KBM-7 (cell line): Measurements from ENCODE around the gene N4BP2L1.
"Not testable (repeated sequence)": the region's sequence is repeated elsewhere in the genome, so short reads cannot be mapped to it uniquely, and the experiment has no call there.

Experiments used
- DNase-seq: peaks from one replicate; pipeline ENCODE4 v3.0.0-alpha.2; 2015
- in situ Hi-C: fragments of 300-500 bp; cut with MboI; formaldehyde crosslinking; loops from 2 replicates; pipeline ENCODE4 v1.14.3; 2020; ENCODE audit warnings: low sequenced_read_pairs, low pct_unique_long_range_greater_than_20kb, mixed read lengths

Gene N4BP2L1

GRCh38 chr13:32408296-32409000 lies 19.5 kb downstream of the N4BP2L1 start:
- in situ Hi-C loops: no loop called here
- no peak for DNase-seq

GRCh38 chr13:32407854-32408253 lies 20.1 kb downstream of the N4BP2L1 start:
- in situ Hi-C loops: no loop called here
- DNase-seq: no peak

GRCh38 chr13:32403108-32403507 lies 24.8 kb downstream of the N4BP2L1 start:
- DNase-seq: no peak
- in situ Hi-C loops: no loop called here

- in situ Hi-C loops: no loop called here
- no peak for DNase-seq
These were observed 36.8 kb downstream of the N4BP2L1 start for GRCh38 chr13:32391101-32391619.

- in situ Hi-C loops: no loop called here
- DNase-seq: no peak
These were observed 37.4 kb downstream of the N4BP2L1 start for GRCh38 chr13:32390484-32390883.

GRCh38 chr13:32390048-32390447 lies 37.9 kb downstream of the N4BP2L1 start:
- in situ Hi-C loops: no loop called here
- no peak for DNase-seq

- in situ Hi-C loops: no loop called here
- no peak for DNase-seq
These were observed 42.5 kb downstream of the N4BP2L1 start for GRCh38 chr13:32385410-32385809.

GRCh38 chr13:32384702-32385101 lies 43.2 kb downstream of the N4BP2L1 start:
- in situ Hi-C loops: no loop called here
- DNase-seq: no peak

- DNase-seq: no peak
- in situ Hi-C loops: no loop called here
These were observed 43.9 kb downstream of the N4BP2L1 start for GRCh38 chr13:32383836-32384618.

GRCh38 chr13:32381539-32381938 lies 46.4 kb downstream of the N4BP2L1 start:
- peak; percentile 43 for DNase-seq
- in situ Hi-C loops: no loop called here

GRCh38 chr13:32378012-32378411 lies 49.9 kb downstream of the N4BP2L1 start:
- no peak for DNase-seq
- in situ Hi-C loops: no loop called here

GRCh38 chr13:32376642-32377415 lies 51.1 kb downstream of the N4BP2L1 start:
- in situ Hi-C loops: no loop called here
- no peak for DNase-seq

- DNase-seq: no peak
- in situ Hi-C loops: no loop called here
These were observed 57.1 kb downstream of the N4BP2L1 start for GRCh38 chr13:32370805-32371204.

- peak; percentile 26 for DNase-seq
- in situ Hi-C loops: no loop called here
These were observed 65.4 kb downstream of the N4BP2L1 start for GRCh38 chr13:32362574-32362973.

GRCh38 chr13:32355935-32356334 lies 72.0 kb downstream of the N4BP2L1 start:
- in situ Hi-C loops: not testable (repeated sequence)

GRCh38 chr13:32354040-32354439 lies 73.9 kb downstream of the N4BP2L1 start:
- in situ Hi-C loops: no loop called here
- DNase-seq: no peak

More at GRCh38 chr13:32355935-32356334, 72.0 kb downstream of the N4BP2L1 start:
- not testable (repeated sequence) for DNase-seq

GRCh38 chr13:32350839-32351441 lies 77.0 kb downstream of the N4BP2L1 start:
- DNase-seq, in situ Hi-C loops: not testable (repeated sequence)
